HG03565 (cell line): Measurements from ENCODE around the gene MYO18B.
"Not testable (repeated sequence)": the region's sequence is repeated elsewhere in the genome, so short reads cannot be mapped to it uniquely, and the experiment has no call there.

Experiments
- ATAC-seq: cut with Tn5 transposase; IDR thresholded peaks from one replicate; pipeline ENCODE4 v1.9.1; 2021; ENCODE audit warnings: mild to moderate bottlenecking, moderate library complexity; ENCODE audit not compliant: unreplicated experiment

Gene MYO18B

GRCh38 chr22:25969901-25970300, 227.9 kb downstream of the MYO18B start:
- ATAC-seq: no peak

- no peak for ATAC-seq
These were observed 228.5 kb downstream of the MYO18B start for GRCh38 chr22:25970374-25970911.

GRCh38 chr22:25970999-25971811, 229.2 kb downstream of the MYO18B start:
- no peak for ATAC-seq

GRCh38 chr22:25972397-25972796, 230.4 kb downstream of the MYO18B start:
- no peak for ATAC-seq

- ATAC-seq: no peak
These were observed 234.4 kb downstream of the MYO18B start for GRCh38 chr22:25976356-25976755.

GRCh38 chr22:25979968-25980367, 238.0 kb downstream of the MYO18B start:
- ATAC-seq: no peak

GRCh38 chr22:25984911-25985310, 242.9 kb downstream of the MYO18B start:
- not testable (repeated sequence) for ATAC-seq

GRCh38 chr22:25987948-25988347, 246.0 kb downstream of the MYO18B start:
- ATAC-seq: no peak

- no peak for ATAC-seq
These were observed 249.0 kb downstream of the MYO18B start for GRCh38 chr22:25990940-25991339.

- ATAC-seq: no peak
These were observed 250.3 kb downstream of the MYO18B start for GRCh38 chr22:25992331-25992730.

- no peak for ATAC-seq
These were observed 254.7 kb downstream of the MYO18B start for GRCh38 chr22:25996669-25997068.

- no peak for ATAC-seq
These were observed 256.1 kb downstream of the MYO18B start for GRCh38 chr22:25997886-25998775.

GRCh38 chr22:26002456-26002855, 260.5 kb downstream of the MYO18B start:
- no peak for ATAC-seq

GRCh38 chr22:26004477-26004876, 262.5 kb downstream of the MYO18B start:
- no peak for ATAC-seq

GRCh38 chr22:26008587-26008986, 266.6 kb downstream of the MYO18B start:
- no peak for ATAC-seq

- no peak for ATAC-seq
These were observed 274.9 kb downstream of the MYO18B start for GRCh38 chr22:26016916-26017315.

- ATAC-seq: no peak
These were observed 275.9 kb downstream of the MYO18B start for GRCh38 chr22:26017932-26018331.

GRCh38 chr22:26019596-26019995, 277.6 kb downstream of the MYO18B start:
- no peak for ATAC-seq

- ATAC-seq: no peak
These were observed 279.5 kb downstream of the MYO18B start for GRCh38 chr22:26021516-26021915.

- ATAC-seq: no peak
These were observed 281.3 kb downstream of the MYO18B start for GRCh38 chr22:26023104-26023775.

- no peak for ATAC-seq
These were observed 283.6 kb downstream of the MYO18B start for GRCh38 chr22:26025626-26026025.
